Vagina (tissue), 2 donors: ENCODE data around the gene GALNT17. TPM values are rescaled to one million over a fixed set of nuclear protein-coding genes. Genes with fewer than 3 reads are reported as not detected.

Experiments
- DNase-seq, 2 donors: peaks; one replicate each; pipeline ENCODE4 v3.0.0-alpha.2; 2017; ENCODE audit errors: extremely low spot score in 2 of 2
- H3K27ac ChIP-seq: fragments of 200-600 bp; sonication (generic); one replicate; pipeline ENCODE4 v1.5.1; 2019
- H3K27me3 ChIP-seq: fragments of 200-600 bp; sonication (generic); one replicate; pipeline ENCODE4 v1.5.1; 2019
- H3K36me3 ChIP-seq, 2 donors: fragments of 200-600 bp; sonication (generic); one replicate each; pipeline ENCODE4 v1.5.1; 2017 to 2019
- H3K4me1 ChIP-seq: fragments of 200-600 bp; sonication (generic); one replicate; pipeline ENCODE4 v1.5.1; 2019
- H3K4me3 ChIP-seq, 2 donors: fragments of 200-600 bp; sonication (generic); 1 replicate in 1 of 2; 2 replicates in 1 of 2; pipeline ENCODE4 v1.5.1; 2016 to 2019
- H3K9me3 ChIP-seq: fragments of 200-600 bp; sonication (generic); one replicate; pipeline ENCODE4 v1.5.1; 2019
- CTCF ChIP-seq, 3 experiments: fragments of 450-650 bp in 2 of 3; fragments of 200-600 bp in 1 of 3; sonication (generic) in 1 of 3; IDR thresholded peaks; one replicate each; pipeline ENCODE4 v1.5.1; 2017 to 2019; ENCODE audit warnings: antibody characterized with exemption in 3 of 3, mild to moderate bottlenecking in 2 of 3, moderate library complexity in 2 of 3
- POLR2A ChIP-seq, 2 donors: fragments of 450-650 bp; IDR thresholded peaks; one replicate each; pipeline ENCODE4 v1.6.1; 2017; ENCODE audit warnings: antibody characterized with exemption in 2 of 2, mild to moderate bottlenecking in 2 of 2, moderate library complexity in 2 of 2
- POLR2AphosphoS5 ChIP-seq, 2 donors: sonication (generic); formaldehyde crosslinking; IDR thresholded peaks; one replicate each; pipeline ENCODE4 v1.9.0; 2017; ENCODE audit warnings: antibody characterized with exemption in 2 of 2, mild to moderate bottlenecking in 2 of 2, low read depth in 1 of 2; ENCODE audit not compliant: insufficient read depth in 1 of 2
- intact Hi-C: fragments of 100-400 bp; cut with DNase I; formaldehyde crosslinking; loops from one replicate; pipeline ENCODE4 v1.15.1; 2023
- total RNA-seq: library from RNA; depleted of rRNA; stranded (reverse); fragments of >200 nt; gene quantifications from one replicate; pipeline ENCODE4 v1.2.3, GENCODE V29; 2016

Gene GALNT17
- total RNA-seq, 1 donor from 2014 or later = 3.9 TPM

GRCh38 chr7:71553306-71553705 lies 421.4 kb downstream of the GALNT17 start:
- H3K4me3 ChIP-seq = no peak overlapping the region
- DNase-seq = no peak
- no peaks in the 10 kb centered on the region for H3K4me1 ChIP-seq
- H3K36me3 ChIP-seq = no peaks in the 10 kb centered on the region
- intact Hi-C loops = no loop called here
- H3K27ac ChIP-seq = no peak overlapping the region
- H3K9me3 ChIP-seq = no peaks in the 10 kb centered on the region
- TF ChIP-seq POLR2A (IDR thresholded peaks at IDR 0.05) (no peak), CTCF (IDR thresholded peaks at IDR 0.05) (no peak), POLR2AphosphoS5 (IDR thresholded peaks at IDR 0.05; ENCODE audit: insufficient read depth in 1 of 2, low read depth in 1 of 2) (no peak)
- no peaks in the 10 kb centered on the region for H3K27me3 ChIP-seq

GRCh38 chr7:71555758-71556157 lies 423.8 kb downstream of the GALNT17 start:
- no peaks in the 10 kb centered on the region for H3K9me3 ChIP-seq
- no peak for DNase-seq
- H3K4me1 ChIP-seq = no peaks in the 10 kb centered on the region
- no peaks in the 10 kb centered on the region for H3K36me3 ChIP-seq
- no peak overlapping the region for H3K27ac ChIP-seq
- TF ChIP-seq CTCF (IDR thresholded peaks at IDR 0.05) (no peak), POLR2AphosphoS5 (IDR thresholded peaks at IDR 0.05; ENCODE audit: insufficient read depth in 1 of 2, low read depth in 1 of 2) (no peak), POLR2A (IDR thresholded peaks at IDR 0.05) (no peak)
- H3K4me3 ChIP-seq = no peak overlapping the region
- intact Hi-C loops = no loop called here
- no peaks in the 10 kb centered on the region for H3K27me3 ChIP-seq

GRCh38 chr7:71558806-71559613 lies 427.1 kb downstream of the GALNT17 start:
- Histone ChIP-seq H3K4me1 (no peaks in the 10 kb centered on the region), H3K27me3 (no peaks in the 10 kb centered on the region), H3K9me3 (no peaks in the 10 kb centered on the region), H3K27ac (no peak overlapping the region), H3K4me3 (no peak overlapping the region), H3K36me3 (no peaks in the 10 kb centered on the region)
- intact Hi-C loops = no loop called here
- TF ChIP-seq POLR2A (IDR thresholded peaks at IDR 0.05) (no peak), POLR2AphosphoS5 (IDR thresholded peaks at IDR 0.05; ENCODE audit: insufficient read depth in 1 of 2, low read depth in 1 of 2) (no peak), CTCF (IDR thresholded peaks at IDR 0.05) (no peak)
- DNase-seq = no peak

- Histone ChIP-seq H3K27me3 (no peaks in the 10 kb centered on the region), H3K9me3 (no peaks in the 10 kb centered on the region), H3K36me3 (no peaks in the 10 kb centered on the region), H3K4me1 (no peaks in the 10 kb centered on the region), H3K4me3 (no peak overlapping the region), H3K27ac (no peak overlapping the region)
- no peak for DNase-seq
- TF ChIP-seq POLR2A (IDR thresholded peaks at IDR 0.05) (no peak), CTCF (IDR thresholded peaks at IDR 0.05) (no peak), POLR2AphosphoS5 (IDR thresholded peaks at IDR 0.05; ENCODE audit: insufficient read depth in 1 of 2, low read depth in 1 of 2) (no peak)
- intact Hi-C loops = no loop called here
These were observed 428.5 kb downstream of the GALNT17 start for GRCh38 chr7:71560354-71560995.

GRCh38 chr7:71563276-71563675 lies 431.3 kb downstream of the GALNT17 start:
- no peak overlapping the region for H3K27ac ChIP-seq
- no peaks in the 10 kb centered on the region for H3K9me3 ChIP-seq
- no peak for DNase-seq
- no peak overlapping the region for H3K4me3 ChIP-seq
- TF ChIP-seq POLR2A (IDR thresholded peaks at IDR 0.05) = no peak
- TF ChIP-seq POLR2AphosphoS5 (IDR thresholded peaks at IDR 0.05; ENCODE audit: insufficient read depth in 1 of 2, low read depth in 1 of 2) = no peak
- no peak for TF ChIP-seq CTCF (IDR thresholded peaks at IDR 0.05)
- H3K27me3 ChIP-seq = no peaks in the 10 kb centered on the region
- no peaks in the 10 kb centered on the region for H3K36me3 ChIP-seq
- intact Hi-C loops = no loop called here
- H3K4me1 ChIP-seq = no peaks in the 10 kb centered on the region
